NB4 (cell line): ENCODE data around the gene EPB41L4A.

Experiments used
- DNase-seq: peaks from one replicate; pipeline ENCODE4 v3.0.0; 2010; ENCODE audit warnings: low read depth
- H3K4me3 ChIP-seq: one replicate; pipeline ENCODE4 v1.5.1; 2011; ENCODE audit warnings: mild to moderate bottlenecking, low read depth, low read length, moderate library complexity
- CTCF ChIP-seq: IDR thresholded peaks from one replicate; pipeline ENCODE4 v1.5.1; 2012; ENCODE audit warnings: low read depth, low read length
- MAX ChIP-seq: IDR thresholded peaks from 2 replicates; pipeline ENCODE4 v1.6.1; 2011; ENCODE audit warnings: low read depth, low read length
- MYC ChIP-seq: IDR thresholded peaks from 2 replicates; pipeline ENCODE4 v1.6.1; 2011; ENCODE audit warnings: low read depth, low read length
- POLR2A ChIP-seq: IDR thresholded peaks from 2 replicates; pipeline ENCODE4 v1.6.1; 2011; ENCODE audit warnings: mild to moderate bottlenecking; ENCODE audit not compliant: insufficient read length; ENCODE audit errors: extremely low read depth

The EPB41L4A gene

GRCh38 chr5:112317866-112318265 lies 101.2 kb downstream of the EPB41L4A start:
- H3K4me3 ChIP-seq, result no peak overlapping the region
- TF ChIP-seq POLR2A (no peak), MYC (no peak), MAX (no peak)
- DNase-seq, result no peak

GRCh38 chr5:112316731-112317130 lies 102.3 kb downstream of the EPB41L4A start:
- DNase-seq, result no peak
- H3K4me3 ChIP-seq, result no peak overlapping the region
- TF ChIP-seq MAX (no peak), POLR2A (no peak), MYC (no peak), CTCF (no peak)

GRCh38 chr5:112316006-112316405 lies 103.1 kb downstream of the EPB41L4A start:
- no peak overlapping the region for H3K4me3 ChIP-seq
- no peak for DNase-seq
- no peak for TF ChIP-seq POLR2A
- TF ChIP-seq CTCF, result no peak
- TF ChIP-seq MYC, result no peak
- no peak for TF ChIP-seq MAX

GRCh38 chr5:112312295-112313275 lies 106.5 kb downstream of the EPB41L4A start:
- no peak overlapping the region for H3K4me3 ChIP-seq
- DNase-seq, result no peak
- TF ChIP-seq MYC (no peak), POLR2A (no peak), MAX (no peak)

GRCh38 chr5:112310746-112311145 lies 108.3 kb downstream of the EPB41L4A start:
- no peak overlapping the region for H3K4me3 ChIP-seq
- TF ChIP-seq MAX (no peak), MYC (no peak), CTCF (no peak), POLR2A (no peak)
- DNase-seq, result no peak

GRCh38 chr5:112308608-112309007 lies 110.5 kb downstream of the EPB41L4A start:
- TF ChIP-seq CTCF (no peak), POLR2A (no peak), MAX (no peak), MYC (no peak)
- DNase-seq, result no peak

More at GRCh38 chr5:112308608-112309007, 110.5 kb downstream of the EPB41L4A start:
- H3K4me3 ChIP-seq, result no peak overlapping the region
